NCI-H1436 treated with DMSO at 0.1 percent for 48 hours (cell line): ENCODE measurements around the gene PLXNA4.

Experiments
- DNase-seq: peaks from one replicate; lab custom pipeline; 2025; lab: John Stamatoyannopoulos, UW

PLXNA4 gene

GRCh38 chr7:132531562-132531961 is 44.7 kb downstream of the PLXNA4 start:
- DNase-seq = no peak

- no peak for DNase-seq
These were observed 47.6 kb downstream of the PLXNA4 start for GRCh38 chr7:132528695-132529094.

GRCh38 chr7:132527467-132528410 is 48.5 kb downstream of the PLXNA4 start:
- no peak for DNase-seq

GRCh38 chr7:132526111-132526740 is 50.0 kb downstream of the PLXNA4 start:
- no peak for DNase-seq

- no peak for DNase-seq
These were observed 54.8 kb downstream of the PLXNA4 start for GRCh38 chr7:132521423-132521822.

- no peak for DNase-seq
These were observed 55.5 kb downstream of the PLXNA4 start for GRCh38 chr7:132520591-132521280.

GRCh38 chr7:132519936-132520335 is 56.3 kb downstream of the PLXNA4 start:
- no peak for DNase-seq

GRCh38 chr7:132518839-132519173 is 57.5 kb downstream of the PLXNA4 start:
- no peak for DNase-seq

- DNase-seq = no peak
These were observed 58.0 kb downstream of the PLXNA4 start for GRCh38 chr7:132518102-132518838.

GRCh38 chr7:132516042-132516840 is 60.0 kb downstream of the PLXNA4 start:
- no peak for DNase-seq

- DNase-seq = no peak
These were observed 61.1 kb downstream of the PLXNA4 start for GRCh38 chr7:132515181-132515580.

- DNase-seq = no peak
These were observed 61.8 kb downstream of the PLXNA4 start for GRCh38 chr7:132514430-132514829.

GRCh38 chr7:132511921-132512320 is 64.3 kb downstream of the PLXNA4 start:
- no peak for DNase-seq

GRCh38 chr7:132511387-132511786 is 64.9 kb downstream of the PLXNA4 start:
- no peak for DNase-seq

- no peak for DNase-seq
These were observed 66.6 kb downstream of the PLXNA4 start for GRCh38 chr7:132509643-132510042.

GRCh38 chr7:132508724-132509353 is 67.4 kb downstream of the PLXNA4 start:
- no peak for DNase-seq

- DNase-seq = no peak
These were observed 71.4 kb downstream of the PLXNA4 start for GRCh38 chr7:132504852-132505251.

GRCh38 chr7:132504071-132504470 is 72.2 kb downstream of the PLXNA4 start:
- no peak for DNase-seq

- DNase-seq = no peak
These were observed 72.9 kb downstream of the PLXNA4 start for GRCh38 chr7:132503415-132503814.

GRCh38 chr7:132501956-132502355 is 74.3 kb downstream of the PLXNA4 start:
- no peak for DNase-seq
